GM19023 (cell line): Measurements from ENCODE around the gene CREB3L2.

Source experiments
- ATAC-seq: cut with Tn5 transposase; IDR thresholded peaks from one replicate; pipeline ENCODE4 v1.9.1; 2021; ENCODE audit warnings: mild to moderate bottlenecking, moderate library complexity; ENCODE audit not compliant: unreplicated experiment

Gene CREB3L2

GRCh38 chr7:137953665-137954470, 48.0 kb downstream of the CREB3L2 start:
- ATAC-seq: peak; percentile 72

DNA sequence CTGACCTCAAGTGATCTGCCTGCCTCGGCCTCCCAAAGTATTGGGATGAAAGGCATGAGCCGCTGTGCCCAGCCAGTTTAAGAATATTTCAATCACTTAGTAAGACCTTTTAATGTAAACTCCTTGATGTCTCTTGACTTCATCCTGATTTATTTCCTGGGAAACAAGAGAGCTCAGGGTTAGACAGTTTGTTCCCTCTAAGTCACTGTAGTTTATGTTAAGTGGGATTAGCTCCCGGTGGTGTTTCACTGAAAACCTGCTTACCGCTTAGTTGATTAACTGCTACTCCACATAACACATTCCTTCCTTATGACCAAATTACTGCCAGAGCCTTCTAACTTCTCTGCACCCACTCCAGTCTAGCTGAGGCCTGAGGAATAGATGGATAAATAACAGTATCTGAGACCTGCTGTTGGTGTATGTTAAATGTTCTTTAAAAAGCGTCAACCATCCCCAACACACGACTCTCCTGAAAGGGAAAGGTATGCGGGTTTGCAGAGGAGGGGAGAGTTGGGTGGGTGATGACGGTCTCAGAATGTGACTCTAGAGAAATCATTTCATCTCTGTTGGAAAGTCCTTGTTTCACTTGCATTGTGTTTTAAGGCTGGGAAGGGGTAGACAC, 48.7 kb downstream of the CREB3L2 start:
- no peak for ATAC-seq

GRCh38 chr7:137952426-137952805, 49.5 kb downstream of the CREB3L2 start:
- ATAC-seq: no peak

DNA sequence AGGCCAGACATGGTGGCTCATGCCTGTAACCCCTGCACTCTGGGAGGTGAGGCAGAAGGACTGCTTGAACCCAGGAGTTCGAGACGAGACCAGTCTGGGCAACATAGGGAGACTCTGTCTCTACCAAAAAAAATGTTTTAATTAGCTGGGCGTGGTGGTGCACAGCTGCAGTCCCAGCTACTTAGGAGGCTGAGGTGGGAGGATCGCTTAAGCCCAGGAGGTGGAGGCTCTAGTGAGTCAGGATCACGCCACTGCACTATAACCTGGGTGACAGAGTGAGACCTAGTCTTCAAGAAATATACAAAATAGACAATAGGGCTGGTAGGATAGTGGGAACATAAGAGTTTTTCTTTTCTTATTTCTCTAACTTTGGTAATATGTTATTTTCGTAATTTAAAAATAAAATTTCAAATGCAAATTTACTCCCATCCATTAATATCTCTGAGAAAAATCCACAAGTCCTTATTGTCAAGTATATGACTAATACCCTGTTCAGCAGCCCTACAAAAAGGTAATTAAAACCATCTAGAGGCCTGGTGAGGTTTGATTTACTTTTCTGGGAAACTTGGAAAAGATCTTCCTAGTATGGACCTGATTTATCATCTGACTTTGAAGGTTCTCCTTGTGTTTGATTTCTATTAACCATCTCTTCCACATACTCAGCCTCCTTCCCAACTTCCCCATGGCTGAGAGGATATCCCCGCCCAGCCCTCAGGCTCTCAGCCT, 50.0 kb downstream of the CREB3L2 start:
- ATAC-seq: no peak

DNA sequence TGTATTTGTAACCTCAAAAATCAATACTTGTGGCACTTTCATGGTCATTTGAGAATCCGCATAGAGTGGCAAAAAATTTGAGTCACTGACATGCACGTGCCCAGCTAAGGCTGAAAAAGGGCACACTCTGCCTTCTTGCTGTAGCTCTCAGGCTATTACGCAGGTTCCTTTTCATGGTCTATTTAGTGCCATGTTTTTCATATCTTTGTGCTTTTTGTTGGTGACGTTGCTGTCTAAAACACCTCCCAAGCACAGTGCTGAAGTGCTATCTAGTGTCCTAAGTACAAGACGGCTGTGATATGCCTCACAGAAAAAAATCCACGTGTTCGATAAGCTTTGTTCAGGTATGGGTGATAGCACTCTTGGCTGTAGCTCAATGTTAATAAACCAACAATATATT, 50.9 kb downstream of the CREB3L2 start:
- no peak for ATAC-seq

DNA sequence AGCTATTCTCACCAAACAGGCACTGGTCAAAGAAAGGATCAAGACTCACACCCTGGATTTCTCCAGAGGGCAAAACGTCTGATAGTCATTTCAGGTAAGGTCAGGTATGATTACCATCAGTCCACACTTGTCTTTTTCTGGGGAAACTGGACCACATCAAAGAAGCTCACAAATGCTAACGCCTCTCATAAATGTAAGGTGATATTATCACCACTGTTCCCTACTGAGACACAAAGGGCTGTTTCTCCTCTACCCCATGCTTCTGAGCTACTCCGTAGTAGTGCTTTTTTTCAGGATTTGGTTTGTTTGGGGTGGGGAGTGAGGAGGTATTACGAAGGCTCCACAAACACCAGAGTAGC, 51.6 kb downstream of the CREB3L2 start:
- ATAC-seq: no peak

- no peak for ATAC-seq
Measured at GRCh38 chr7:137949416-137950262, 52.2 kb downstream of the CREB3L2 start.

- ATAC-seq: no peak
Measured at GRCh38 chr7:137948845-137949330, 53.0 kb downstream of the CREB3L2 start.

DNA sequence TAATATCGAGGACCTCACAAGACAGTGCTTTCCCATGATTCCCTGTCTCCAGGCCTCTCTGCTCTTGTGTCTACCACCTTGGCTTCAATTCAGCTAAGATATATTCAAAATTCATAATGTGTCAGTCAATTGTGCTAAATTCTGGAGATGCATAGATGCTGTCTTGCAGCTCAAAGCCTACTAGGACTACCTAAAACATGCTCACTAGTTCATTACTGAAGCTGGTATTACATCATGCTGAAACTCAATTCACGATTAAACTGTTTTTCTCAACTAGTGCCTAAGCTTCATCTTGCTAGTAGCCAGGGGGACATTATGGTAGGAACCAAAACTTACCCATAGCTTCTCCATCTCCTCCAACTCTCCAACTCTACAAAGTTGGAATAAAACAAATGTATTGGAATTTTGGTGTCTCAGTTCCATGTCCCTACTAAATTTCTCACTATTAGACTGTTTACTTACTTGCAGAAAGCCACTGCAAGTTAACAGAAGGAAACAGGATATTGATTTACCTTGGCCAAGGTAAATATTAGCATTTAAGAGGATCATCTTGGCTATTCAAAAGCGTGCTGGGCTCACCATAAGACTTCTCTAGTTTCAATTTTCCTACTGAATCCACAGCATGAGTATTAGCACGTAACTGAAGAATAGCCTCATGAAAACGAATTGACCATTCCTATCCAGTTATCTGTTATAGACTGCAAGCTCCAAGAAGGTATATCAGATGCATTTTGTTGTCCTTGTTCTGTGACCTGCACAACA, 53.6 kb downstream of the CREB3L2 start:
- no peak for ATAC-seq

- no peak for ATAC-seq
Measured at GRCh38 chr7:137947046-137947445, 54.8 kb downstream of the CREB3L2 start.

DNA sequence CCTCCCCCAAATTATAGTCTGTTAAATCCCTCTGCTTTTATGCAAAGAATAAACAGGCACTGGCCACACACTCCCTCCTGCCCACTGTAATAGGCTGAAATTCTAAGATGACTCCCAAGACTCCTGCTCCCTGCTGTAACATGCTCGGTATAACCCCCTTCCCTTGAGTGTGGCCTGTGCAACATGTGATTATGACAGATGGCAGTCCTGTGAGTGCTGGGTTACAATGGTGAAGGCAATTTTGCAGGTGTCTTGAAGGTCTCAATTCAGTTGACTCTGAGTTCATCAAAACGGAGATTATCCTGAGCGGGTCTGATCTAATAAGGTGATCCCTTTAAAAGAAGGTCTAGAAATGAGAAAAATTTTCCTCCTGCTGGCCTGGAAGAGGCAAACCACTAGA, 55.9 kb downstream of the CREB3L2 start:
- no peak for ATAC-seq

DNA sequence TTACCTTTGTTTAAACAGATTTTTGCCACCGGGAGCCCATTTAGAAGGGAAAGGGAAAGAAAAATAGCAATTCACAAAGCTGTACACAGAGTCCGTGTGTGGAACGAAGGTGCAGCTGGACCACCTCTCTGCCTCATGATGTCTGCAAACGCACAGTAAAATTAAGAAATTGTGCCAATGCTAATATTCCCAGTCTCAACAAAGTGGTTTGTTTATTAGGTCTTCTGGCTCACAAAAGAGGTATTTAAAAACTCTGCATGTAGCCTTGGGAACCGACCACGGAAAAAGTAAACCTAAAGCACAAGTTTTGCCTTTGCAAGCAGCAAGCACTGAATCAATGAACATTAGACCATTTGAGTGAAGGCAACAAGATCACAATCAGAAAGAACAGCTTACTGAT, 57.7 kb downstream of the CREB3L2 start:
- ATAC-seq: no peak

DNA sequence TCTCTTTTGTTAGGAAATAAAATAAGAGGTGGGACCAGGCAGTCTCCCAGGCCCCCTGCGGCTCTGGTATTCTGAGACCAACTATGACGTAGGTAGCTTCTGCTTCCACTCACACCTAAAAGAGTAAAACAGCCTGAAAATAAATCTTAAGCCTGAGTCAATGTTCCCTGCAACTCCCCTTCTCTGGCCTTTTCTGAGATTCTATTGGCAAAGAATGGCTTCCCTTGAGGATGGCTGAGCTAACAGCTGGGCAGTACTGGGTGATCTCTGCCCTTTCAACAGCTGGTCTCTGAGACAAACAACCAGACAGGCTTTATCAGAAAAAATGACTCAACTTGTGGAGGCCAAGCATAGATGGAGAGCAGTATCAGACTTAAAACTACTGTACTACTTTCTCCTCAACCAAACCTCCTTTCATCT, 58.7 kb downstream of the CREB3L2 start:
- ATAC-seq: peak; percentile 57

DNA sequence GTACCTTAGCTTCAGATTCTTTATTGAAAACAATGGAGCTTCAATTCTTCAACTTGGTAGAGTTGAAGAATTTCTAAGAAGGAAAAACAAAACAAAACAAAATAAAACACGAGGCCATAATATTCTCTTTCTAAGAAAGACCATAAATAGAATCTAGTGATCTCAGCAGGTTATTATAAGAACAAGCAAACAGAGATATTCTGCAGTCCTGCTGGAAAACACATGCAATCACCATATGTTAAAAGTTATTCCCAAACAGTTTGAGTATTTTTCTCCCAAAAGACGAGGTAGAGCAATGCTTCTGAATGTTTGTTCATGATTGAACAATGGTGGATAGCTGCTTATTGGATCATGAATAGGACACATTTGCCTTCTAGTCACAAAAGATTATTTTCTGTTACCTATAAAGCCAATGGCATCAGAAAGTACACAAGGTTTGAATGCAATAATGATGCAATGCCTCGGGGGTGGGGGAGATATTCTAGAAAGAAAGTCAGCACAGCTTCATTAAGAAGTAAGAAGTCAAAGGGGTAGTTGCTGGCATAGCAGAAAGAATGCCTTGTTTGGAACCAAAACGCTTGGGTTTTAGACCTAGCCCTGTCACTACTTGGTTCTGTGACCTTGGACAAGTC, 59.3 kb downstream of the CREB3L2 start:
- no peak for ATAC-seq

- ATAC-seq: no peak
Measured at GRCh38 chr7:137940656-137941518, 61.0 kb downstream of the CREB3L2 start.

DNA sequence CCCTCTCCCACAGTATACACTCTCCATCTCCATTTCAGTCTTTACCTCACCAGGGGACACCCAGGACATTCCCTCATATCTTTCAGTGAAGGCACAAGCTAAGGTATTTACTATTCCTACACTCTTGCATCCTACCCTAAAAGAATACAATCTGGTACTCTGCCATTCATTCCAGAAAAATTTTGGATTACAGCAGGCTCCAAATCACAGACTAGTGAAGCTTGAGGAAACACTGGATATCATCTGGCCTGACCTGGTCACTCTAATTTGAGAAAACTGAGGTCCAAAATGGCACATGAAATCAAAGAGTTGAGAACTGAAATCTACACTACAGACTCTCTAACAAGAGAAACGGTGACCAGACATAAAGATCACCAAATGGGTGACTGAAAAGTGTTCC, 61.7 kb downstream of the CREB3L2 start:
- no peak for ATAC-seq

GRCh38 chr7:137937202-137937560, 64.7 kb downstream of the CREB3L2 start:
- ATAC-seq: no peak

GRCh38 chr7:137936509-137937201, 65.2 kb downstream of the CREB3L2 start:
- no peak for ATAC-seq
